ENCODE measurements around the gene KDR. TPM values are rescaled to one million over a fixed set of nuclear protein-coding genes. Genes with fewer than 3 reads are reported as not detected.

The KDR gene
- total and polyA plus RNA-seq, 12 donors: 9.3 to 45.7 (median 23.4) TPM

DNA sequence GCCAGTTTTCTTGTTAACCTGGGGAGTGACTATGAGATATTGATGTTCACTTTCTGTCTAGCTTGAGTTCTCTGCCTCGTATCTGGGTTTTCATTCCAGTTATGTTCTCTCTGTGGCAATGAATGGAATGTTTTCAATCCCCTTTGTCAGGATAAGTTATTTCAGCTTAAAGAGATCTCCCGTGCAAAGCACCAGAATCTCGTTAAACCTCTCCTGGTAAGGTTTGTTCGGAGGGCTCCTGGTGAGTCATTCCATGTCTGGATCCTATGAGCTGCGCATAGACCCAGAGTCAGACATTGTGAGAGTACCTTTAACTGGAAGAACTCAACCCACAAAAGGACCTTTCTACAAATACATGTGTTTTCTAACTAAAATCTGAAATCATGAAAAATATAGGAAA lies 51.0 kb downstream of the KDR start:
- peaks cover 0 to 52% (median 9%) of the 10 kb centered on the region in 9 donors for H3K4me1 ChIP-seq
- H3K27me3 ChIP-seq: peaks cover 0 to 2% (median 0%) of the 10 kb centered on the region in 7 donors
- no peaks in the 10 kb centered on the region for H3K9me3 ChIP-seq
- no peak overlapping the region for H3K4me3 ChIP-seq
- TF ChIP-seq, protein P1, sequence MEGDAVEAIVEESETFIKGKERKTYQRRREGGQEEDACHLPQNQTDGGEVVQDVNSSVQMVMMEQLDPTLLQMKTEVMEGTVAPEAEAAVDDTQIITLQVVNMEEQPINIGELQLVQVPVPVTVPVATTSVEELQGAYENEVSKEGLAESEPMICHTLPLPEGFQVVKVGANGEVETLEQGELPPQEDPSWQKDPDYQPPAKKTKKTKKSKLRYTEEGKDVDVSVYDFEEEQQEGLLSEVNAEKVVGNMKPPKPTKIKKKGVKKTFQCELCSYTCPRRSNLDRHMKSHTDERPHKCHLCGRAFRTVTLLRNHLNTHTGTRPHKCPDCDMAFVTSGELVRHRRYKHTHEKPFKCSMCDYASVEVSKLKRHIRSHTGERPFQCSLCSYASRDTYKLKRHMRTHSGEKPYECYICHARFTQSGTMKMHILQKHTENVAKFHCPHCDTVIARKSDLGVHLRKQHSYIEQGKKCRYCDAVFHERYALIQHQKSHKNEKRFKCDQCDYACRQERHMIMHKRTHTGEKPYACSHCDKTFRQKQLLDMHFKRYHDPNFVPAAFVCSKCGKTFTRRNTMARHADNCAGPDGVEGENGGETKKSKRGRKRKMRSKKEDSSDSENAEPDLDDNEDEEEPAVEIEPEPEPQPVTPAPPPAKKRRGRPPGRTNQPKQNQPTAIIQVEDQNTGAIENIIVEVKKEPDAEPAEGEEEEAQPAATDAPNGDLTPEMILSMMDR (IDR thresholded peaks at IDR 0.05): no peak
- 58 to 69% methylated on average over 5 of the region's 5 CpGs for WGBS, 2 donors
- intact Hi-C loops (cut with DNase I): loop anchor here in 2 of 10 donors (10.0 kb wide), 1 partner anchor 70 kb away; no protein-coding TSS in a partner anchor
- no peak overlapping the region for H3K27ac ChIP-seq
- no peak for ATAC-seq
- DNase-seq: no peak
- H3K36me3 ChIP-seq: peaks cover 0 to 5% (median 0%) of the 10 kb centered on the region in 9 donors

DNA sequence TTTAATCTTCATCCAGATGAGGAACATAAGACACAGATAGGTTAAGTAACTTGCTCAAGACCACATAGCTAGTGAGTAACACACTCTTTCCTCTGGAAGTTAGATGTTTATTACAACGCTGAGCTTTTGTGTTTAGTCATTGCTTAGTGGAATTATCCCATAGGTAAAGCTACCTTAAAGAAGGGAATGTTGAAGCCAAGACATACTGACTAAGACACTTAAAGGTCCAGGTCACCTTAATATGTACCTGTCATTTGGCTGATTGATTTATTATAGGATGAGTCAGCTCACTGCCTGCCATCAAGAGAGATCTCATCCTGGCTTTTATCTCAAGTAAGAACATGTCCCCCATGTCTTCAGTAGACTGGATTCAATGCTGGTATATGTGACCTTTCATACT lies 53.4 kb downstream of the KDR start:
- intact Hi-C loops (cut with DNase I): loop anchor here in 2 of 10 donors (10.0 kb wide), 1 partner anchor 67 kb away; no protein-coding TSS in a partner anchor
- Histone ChIP-seq H3K27ac (peak overlapping the region in 1 of 10 donors; percentile 8), H3K27me3 (peaks cover 0 to 2% (median 0%) of the 10 kb centered on the region in 7 donors), H3K36me3 (no peaks in the 10 kb centered on the region), H3K4me1 (peaks cover 0 to 52% (median 4%) of the 10 kb centered on the region in 9 donors), H3K9me3 (no peaks in the 10 kb centered on the region), H3K4me3 (no peak overlapping the region)
- DNase-seq: no peak
- WGBS, 2 donors: 88 to 97% methylated on average over 1 of the region's 1 CpG
- TF ChIP-seq, protein P1 (IDR thresholded peaks at IDR 0.05): no peak
- ATAC-seq: no peak

DNA sequence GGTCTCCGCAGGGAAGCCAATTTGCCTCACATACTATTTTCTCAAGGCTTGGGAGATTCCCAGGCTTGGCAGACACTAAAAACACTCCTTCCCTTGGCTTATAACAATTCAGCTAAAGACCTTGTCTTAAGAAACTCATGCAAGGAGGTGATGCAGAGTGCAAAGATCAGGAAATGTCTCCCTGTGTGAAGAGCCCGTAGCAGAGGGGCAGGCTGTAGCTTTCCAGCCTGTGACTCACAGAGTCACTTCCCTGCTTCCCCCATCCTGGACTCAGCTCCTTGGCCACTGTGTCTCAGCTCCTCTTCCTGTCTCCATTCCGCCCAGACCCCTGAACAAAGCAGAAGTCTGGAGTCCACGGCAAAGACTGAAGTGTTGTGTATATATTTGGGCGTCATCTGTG lies 56.1 kb downstream of the KDR start:
- TF ChIP-seq, protein P1 (IDR thresholded peaks at IDR 0.05): no peak
- H3K27ac ChIP-seq: peak overlapping the region; percentile 24 to 86 (median 69)
- no peaks in the 10 kb centered on the region for H3K9me3 ChIP-seq
- ATAC-seq: peak; percentile 87 to 97 (median 94)
- 45 to 69% methylated on average over 5 of the region's 5 CpGs for WGBS, 2 donors
- H3K27me3 ChIP-seq: peaks cover 0 to 2% (median 0%) of the 10 kb centered on the region in 7 donors
- H3K36me3 ChIP-seq: no peaks in the 10 kb centered on the region
- peaks cover 0 to 37% (median 4%) of the 10 kb centered on the region in 9 donors for H3K4me1 ChIP-seq
- peak in 1 of 2 donors; percentile 65 for DNase-seq
- intact Hi-C loops (cut with DNase I): no loop called here
- H3K4me3 ChIP-seq: no peak overlapping the region

DNA sequence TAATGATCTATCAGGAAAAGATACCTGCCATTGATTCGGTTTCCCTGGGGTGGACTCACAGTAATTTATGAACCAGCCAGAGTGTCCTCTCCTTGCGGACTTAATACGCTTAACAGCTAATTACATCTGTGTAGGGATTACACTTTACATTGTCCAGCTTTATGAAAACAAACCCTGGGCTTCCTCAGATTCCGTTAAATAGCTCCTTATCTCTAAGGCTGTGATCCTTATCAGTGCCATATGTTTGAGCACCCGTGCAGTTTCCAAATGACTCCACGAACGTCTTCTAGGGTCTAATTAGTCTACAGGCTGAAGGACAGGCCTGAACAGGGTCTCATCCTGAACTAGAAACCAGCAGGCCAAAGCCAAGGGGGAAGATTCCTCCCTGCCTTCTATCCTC lies 56.9 kb downstream of the KDR start:
- WGBS, 2 donors: 47 to 54% methylated on average over 7 of the region's 7 CpGs
- no peak for DNase-seq
- intact Hi-C loops (cut with DNase I): no loop called here
- no peak for ATAC-seq
- Histone ChIP-seq H3K4me3 (no peak overlapping the region), H3K27me3 (peaks cover 0 to 2% (median 0%) of the 10 kb centered on the region in 7 donors), H3K27ac (peak overlapping the region; percentile 24 to 86 (median 67)), H3K9me3 (no peaks in the 10 kb centered on the region), H3K36me3 (no peaks in the 10 kb centered on the region), H3K4me1 (peaks cover 0 to 37% (median 4%) of the 10 kb centered on the region in 9 donors)
- TF ChIP-seq, protein P1 (IDR thresholded peaks at IDR 0.05): no peak

Measured in heart right ventricle (tissue), 16 donors.